NCI-H1417 (cell line): ENCODE results near the gene CDHR5.
A peak's percentile ranks its signal among the peaks of the same experiment; 100 is the strongest.
"Not testable (repeated sequence)": the region's sequence is repeated elsewhere in the genome, so short reads cannot be mapped to it uniquely, and the experiment has no call there.

Experiments
- DNase-seq, 3 experiments: peaks; one replicate each; lab custom pipeline; 2025; lab: John Stamatoyannopoulos, UW

Gene CDHR5

DNA sequence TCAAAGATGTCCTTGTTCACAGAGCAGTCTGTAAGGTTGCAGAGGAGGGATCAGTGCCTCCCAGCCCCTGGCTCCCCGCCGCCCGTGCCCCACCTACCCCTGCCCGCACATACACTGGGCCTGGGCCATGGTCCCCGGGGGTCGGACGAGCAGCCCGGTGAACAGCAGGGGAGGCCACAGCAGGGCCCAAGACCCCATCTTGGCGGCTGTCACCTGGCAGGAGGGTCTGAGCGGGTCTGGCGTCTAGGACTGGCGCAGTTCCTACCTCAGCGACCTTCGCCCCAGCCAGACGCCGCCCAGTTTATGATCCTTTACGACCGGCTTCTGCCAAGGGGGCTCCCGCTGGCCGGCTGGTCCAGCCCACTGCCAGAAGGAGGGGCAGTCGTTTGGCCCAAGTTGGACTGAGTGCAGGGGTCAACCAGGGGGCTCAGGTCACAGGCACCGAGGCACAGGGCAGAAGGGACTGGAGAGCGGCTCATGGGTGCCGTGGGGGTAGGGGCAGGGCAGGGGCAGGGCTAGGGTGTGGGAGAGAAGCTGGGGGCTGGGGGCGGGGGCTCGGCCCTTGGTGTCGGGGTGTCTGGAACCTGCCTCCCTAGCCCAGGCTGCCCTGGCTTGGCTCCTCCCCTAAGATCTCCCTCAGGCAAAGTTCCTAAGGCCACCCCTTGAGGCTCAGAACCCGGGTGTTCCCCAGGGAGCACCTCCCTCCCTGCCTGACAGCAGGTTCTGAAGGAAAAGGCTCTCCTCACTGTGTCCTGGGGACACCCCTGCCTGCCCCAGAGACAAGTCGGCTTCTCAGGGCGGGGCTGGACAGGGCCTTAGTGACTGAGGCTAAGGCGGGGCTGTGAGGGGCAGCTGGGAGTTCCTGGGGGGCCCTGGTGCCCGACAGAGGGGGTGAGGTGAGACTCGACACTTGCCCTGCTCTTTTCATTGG lies at the start of gene CDHR5:
Gene CDHR5 (minus strand): TSS at position 251 of the 931 bp plus-strand sequence. CDS start 53 bp downstream, at position 198.
- no peak for DNase-seq

GRCh38 chr11:674406-674805 lies 49.7 kb upstream of the CDHR5 start:
- DNase-seq, result no peak

GRCh38 chr11:673866-674265 lies 49.1 kb upstream of the CDHR5 start:
- no peak for DNase-seq

DNA sequence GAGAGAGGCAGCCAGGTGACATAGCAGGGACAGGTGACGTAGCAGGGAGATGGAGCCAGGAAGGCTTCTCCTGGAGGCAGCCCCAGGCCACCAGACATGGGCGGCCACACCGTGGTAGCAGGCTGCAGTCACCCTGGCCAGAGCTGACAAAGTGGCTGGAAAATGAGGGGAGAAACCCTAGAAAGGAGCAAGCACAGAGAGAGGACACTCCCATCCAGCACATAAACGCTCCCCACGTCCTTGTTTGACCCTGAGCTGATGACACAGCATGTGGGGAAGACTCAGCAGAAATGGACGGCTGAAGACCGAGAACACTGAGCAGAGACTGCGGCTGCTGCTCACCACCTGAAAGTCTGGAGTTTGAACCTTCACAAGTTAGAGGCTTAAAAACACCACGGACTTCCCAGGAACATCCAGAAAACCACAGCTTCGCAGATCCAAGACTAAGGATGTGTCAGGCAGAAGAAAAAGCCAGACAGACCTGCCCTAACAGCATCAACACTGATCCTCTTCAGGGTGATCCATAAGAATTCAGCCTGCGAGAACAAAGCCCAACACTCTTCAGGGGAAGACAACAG lies 41.0 kb upstream of the CDHR5 start:
- no peak for DNase-seq

- DNase-seq, result no peak
These were observed 40.4 kb upstream of the CDHR5 start for GRCh38 chr11:665062-665703.

DNA sequence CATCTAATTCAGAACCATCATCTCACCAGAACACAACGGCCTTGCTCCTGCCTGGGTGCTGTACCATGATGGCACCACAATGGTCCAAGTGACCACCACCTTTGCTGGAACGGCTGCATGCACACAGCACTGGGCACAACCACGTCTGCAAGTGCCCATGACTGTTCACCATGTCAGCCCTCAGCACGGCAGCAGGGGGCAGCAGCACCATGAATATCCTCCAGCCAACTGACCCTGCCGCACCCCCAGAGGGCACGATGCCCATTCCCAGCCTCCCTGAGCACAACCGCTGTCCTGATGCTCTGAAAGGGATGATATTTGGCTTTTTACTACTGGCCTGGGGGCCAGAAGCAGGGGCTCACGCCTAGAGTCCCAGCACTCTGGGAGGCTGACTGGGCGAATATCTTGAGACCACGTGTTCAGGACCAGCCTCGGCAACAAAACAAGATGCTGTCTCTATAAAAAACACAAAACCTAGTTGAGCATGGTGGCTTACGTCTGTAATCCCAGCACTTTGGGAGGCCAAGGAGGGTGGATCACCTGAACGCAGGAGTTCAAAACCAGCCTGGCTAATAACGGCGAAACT lies 38.0 kb upstream of the CDHR5 start:
- DNase-seq, result peak; percentile 10 to 37 (median 10)

- DNase-seq, result no peak
These were observed 36.1 kb upstream of the CDHR5 start for GRCh38 chr11:660681-661444.

- no peak for DNase-seq
These were observed 35.5 kb upstream of the CDHR5 start for GRCh38 chr11:660281-660680.

DNA sequence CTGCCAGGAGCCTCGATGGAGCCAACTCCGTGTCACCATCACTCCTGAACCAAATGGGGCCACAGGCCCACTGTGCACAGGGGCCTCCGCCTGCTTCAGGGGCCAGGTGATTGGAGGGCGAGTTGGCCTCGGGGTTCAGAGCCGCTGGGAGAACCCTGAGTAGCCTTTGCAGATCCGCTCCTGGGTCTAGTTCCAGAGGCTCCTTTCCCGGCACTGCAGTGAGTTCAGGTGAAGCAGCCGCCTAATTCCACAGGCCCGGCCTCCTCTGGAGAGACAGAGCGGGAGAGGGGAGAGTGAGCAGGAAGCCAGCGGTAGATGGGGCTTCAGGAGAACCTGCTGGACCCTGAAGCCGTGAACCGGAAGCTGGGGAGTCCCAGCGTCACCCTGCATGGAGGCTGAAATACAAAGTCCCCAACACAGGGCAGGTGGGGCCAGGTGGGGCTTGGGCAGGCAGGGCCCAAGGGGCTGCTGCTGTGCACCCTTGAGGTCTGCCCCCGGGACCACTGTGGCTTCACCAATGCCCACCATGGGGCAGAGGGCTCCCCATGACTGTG lies 34.9 kb upstream of the CDHR5 start:
- no peak for DNase-seq

- no peak for DNase-seq
These were observed 33.0 kb upstream of the CDHR5 start for GRCh38 chr11:657691-658126.

DNA sequence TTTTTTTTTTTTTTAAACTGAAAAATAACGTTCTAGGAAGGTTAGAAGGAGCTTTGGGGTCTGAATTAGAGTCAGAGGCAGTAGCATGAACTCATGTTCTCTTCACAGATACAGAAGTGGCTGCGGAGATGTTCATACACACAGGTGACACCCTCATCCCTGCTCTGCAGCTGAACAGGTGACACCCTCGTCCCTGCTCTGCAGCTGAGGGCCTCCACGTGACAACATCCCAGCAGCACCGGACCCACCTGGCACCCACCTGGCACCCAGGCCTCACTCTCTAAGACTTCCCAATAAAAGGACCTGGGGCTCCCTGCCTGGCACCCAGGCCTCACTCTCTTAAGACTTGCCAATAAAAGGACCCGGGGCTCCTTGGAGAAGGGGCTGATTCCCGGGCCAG lies 32.1 kb upstream of the CDHR5 start:
- no peak for DNase-seq

DNA sequence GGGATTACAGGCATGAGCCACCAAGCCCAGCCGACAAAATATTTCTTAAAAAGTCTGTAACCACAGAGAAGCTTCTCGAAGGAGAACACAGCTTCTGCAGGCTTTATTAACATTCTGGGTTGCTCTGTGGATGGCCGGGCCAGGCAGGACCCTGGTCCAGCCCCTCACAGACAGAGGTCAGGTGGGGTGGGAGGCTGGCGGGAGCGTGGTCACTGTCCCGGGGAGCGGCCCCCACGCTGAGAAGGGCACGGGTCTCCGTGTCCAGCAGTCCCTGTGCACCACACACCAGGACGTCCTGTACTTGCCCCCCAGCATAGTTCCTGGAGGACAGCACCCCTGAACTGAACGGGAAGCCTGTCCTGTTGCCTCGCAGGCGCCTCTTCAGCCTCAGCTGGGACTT lies 31.7 kb upstream of the CDHR5 start:
- DNase-seq, result no peak

DNA sequence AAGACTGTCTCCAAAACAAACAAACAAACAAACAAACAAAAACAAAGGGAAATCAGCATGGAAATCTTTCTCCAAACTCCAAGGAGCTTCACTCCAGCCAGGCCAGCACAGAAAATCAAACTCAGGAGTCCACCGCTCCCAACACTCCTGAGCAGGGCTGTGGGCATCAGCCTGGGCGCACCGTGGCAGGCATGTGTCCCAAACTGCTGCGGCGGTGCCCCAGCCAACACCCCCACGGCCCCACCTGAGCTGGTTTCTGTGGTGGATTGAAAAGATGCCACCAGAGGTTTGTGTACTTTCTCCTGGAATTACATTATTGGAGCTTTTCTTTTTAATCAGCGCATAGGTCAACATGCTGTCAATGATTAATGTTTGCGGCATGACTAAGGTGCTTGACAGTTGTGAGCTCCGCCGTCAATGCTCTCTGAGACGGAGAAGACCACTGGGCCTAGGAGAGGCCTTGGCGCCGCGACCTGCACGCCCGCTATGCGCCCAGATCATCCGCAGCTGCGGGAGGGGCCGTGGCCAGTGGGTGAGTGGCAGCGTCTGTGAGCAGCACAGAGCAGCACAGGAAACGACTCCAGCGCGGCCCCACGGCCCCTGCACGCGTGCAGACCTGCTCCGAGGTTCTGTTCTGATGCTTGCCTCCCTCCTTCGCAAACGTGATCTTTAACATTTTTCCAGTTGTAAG lies 30.4 kb upstream of the CDHR5 start:
- no peak for DNase-seq

GRCh38 chr11:654444-654843 lies 29.7 kb upstream of the CDHR5 start:
- DNase-seq, result not testable (repeated sequence)

GRCh38 chr11:653837-654236 lies 29.1 kb upstream of the CDHR5 start:
- DNase-seq, result no peak

GRCh38 chr11:653136-653535 lies 28.4 kb upstream of the CDHR5 start:
- not testable (repeated sequence) for DNase-seq

DNA sequence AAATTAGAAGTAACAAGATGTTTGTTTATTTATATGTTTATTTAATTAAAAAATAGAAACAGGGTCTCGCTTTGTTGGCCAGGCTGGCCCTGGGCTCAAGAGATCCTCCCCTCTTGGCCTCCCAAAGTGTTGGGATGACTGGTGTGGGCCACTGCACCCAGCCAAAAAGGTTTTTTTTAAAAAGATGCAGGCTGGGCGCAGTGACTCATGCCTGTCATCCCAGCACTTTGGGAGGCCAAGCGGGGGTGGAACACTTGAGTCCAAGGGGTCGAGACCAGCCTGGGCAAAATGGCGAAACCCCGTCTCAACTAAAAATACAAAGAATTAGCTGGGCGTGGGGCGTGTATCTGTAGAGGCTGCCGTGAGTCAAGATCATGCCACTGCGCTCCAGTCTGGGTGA lies 25.7 kb upstream of the CDHR5 start:
- DNase-seq, result no peak

- not testable (repeated sequence) for DNase-seq
These were observed 23.0 kb upstream of the CDHR5 start for GRCh38 chr11:647672-648158.

DNA sequence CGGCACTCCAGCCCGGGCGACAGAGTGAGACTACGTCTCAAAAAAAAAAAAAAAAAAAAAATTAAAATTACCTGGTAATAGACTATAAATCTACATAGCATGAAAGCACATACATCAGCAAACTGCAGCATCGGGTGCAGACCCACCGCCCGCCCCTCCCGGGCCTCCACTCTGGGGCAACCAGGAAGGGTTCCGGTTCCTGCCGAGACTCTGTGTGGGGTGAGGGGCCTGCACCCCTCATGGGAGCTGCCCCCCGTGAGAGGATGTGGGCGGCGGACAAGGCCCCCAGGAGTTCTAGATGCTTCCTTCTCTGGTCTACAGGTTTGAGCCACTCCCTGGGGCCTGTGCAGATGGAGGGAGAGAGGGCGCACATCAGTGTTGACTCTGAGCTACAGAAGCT lies 21.5 kb upstream of the CDHR5 start:
- no peak for DNase-seq

GRCh38 chr11:645536-645935 lies 20.8 kb upstream of the CDHR5 start:
- peak in 1 of 3 experiments; percentile 19 for DNase-seq
